Stomach (tissue), 4 donors: ENCODE results near the gene FSIP1.

Experiments used
- CTCF ChIP-seq, 7 experiments: fragments of 450-650 bp in 4 of 7; fragments of 200-600 bp in 3 of 7; sonication (generic) in 3 of 7; IDR thresholded peaks; one replicate each; pipeline ENCODE4 v1.5.1; 2016 to 2019; ENCODE audit warnings: antibody characterized with exemption in 7 of 7, control low read depth in 2 of 7, mild to moderate bottlenecking in 1 of 7
- EP300 ChIP-seq: sonication (generic); formaldehyde crosslinking; IDR thresholded peaks from one replicate; pipeline ENCODE4 v1.6.1; 2017; ENCODE audit warnings: antibody characterized with exemption
- POLR2A ChIP-seq, 4 donors: fragments of 450-650 bp; IDR thresholded peaks; one replicate each; pipeline ENCODE4 v1.6.1; 2016; ENCODE audit warnings: antibody characterized with exemption in 4 of 4, control low read depth in 2 of 4, mild to moderate bottlenecking in 1 of 4, moderate library complexity in 1 of 4

- TF ChIP-seq EP300 (no peak), CTCF (IDR thresholded peaks at IDR 0.05) (no peak), POLR2A (IDR thresholded peaks at IDR 0.05) (peak in 1 of 4 donors; percentile 2)
These were observed 201.3 kb downstream of the FSIP1 start for GRCh38 chr15:39581242-39581792.
